ENCODE results near the gene MTHFD1. TPM values are rescaled to one million over a fixed set of nuclear protein-coding genes. Genes with fewer than 3 reads are reported as not detected.
A peak's percentile ranks its signal among the peaks of the same experiment; 100 is the strongest.

MTHFD1 gene
- total and polyA plus RNA-seq, 7 donors, result 12.0 to 45.6 (median 22.5) TPM

GRCh38 chr14:64475585-64476273 lies 87.6 kb downstream of the MTHFD1 start:
- intact Hi-C loops (cut with DNase I), result no loop called here
- no peaks in the 10 kb centered on the region for H3K9me3 ChIP-seq
- no peak overlapping the region for H3K4me3 ChIP-seq
- H3K4me1 ChIP-seq, result no peaks in the 10 kb centered on the region
- H3K27me3 ChIP-seq, result no peaks in the 10 kb centered on the region
- no peak for DNase-seq
- no peak overlapping the region for H3K27ac ChIP-seq
- no peak for TF ChIP-seq CTCF (IDR thresholded peaks at IDR 0.05)
- TF ChIP-seq POLR2A (IDR thresholded peaks at IDR 0.05), result no peak
- TF ChIP-seq POLR2AphosphoS5 (IDR thresholded peaks at IDR 0.05), result no peak
- no peak for TF ChIP-seq EP300 (IDR thresholded peaks at IDR 0.05)
- no peaks in the 10 kb centered on the region for H3K36me3 ChIP-seq
- WGBS, 2 donors, result 41 to 77% methylated on average over 8 of the region's 8 CpGs

GRCh38 chr14:64476438-64476837 lies 88.3 kb downstream of the MTHFD1 start:
- Histone ChIP-seq H3K27ac (no peak overlapping the region), H3K36me3 (no peaks in the 10 kb centered on the region), H3K27me3 (no peaks in the 10 kb centered on the region), H3K4me1 (no peaks in the 10 kb centered on the region), H3K4me3 (no peak overlapping the region), H3K9me3 (no peaks in the 10 kb centered on the region)
- TF ChIP-seq POLR2A (IDR thresholded peaks at IDR 0.05), result no peak
- intact Hi-C loops (cut with DNase I), result no loop called here
- no peak for DNase-seq
- WGBS, 2 donors, result 93 to 95% methylated on average over 8 of the region's 8 CpGs

GRCh38 chr14:64478634-64479250 lies 90.6 kb downstream of the MTHFD1 start:
- H3K27ac ChIP-seq, result no peak overlapping the region
- H3K9me3 ChIP-seq, result no peaks in the 10 kb centered on the region
- DNase-seq, result no peak
- no peaks in the 10 kb centered on the region for H3K27me3 ChIP-seq
- no peak overlapping the region for H3K4me3 ChIP-seq
- H3K4me1 ChIP-seq, result no peaks in the 10 kb centered on the region
- no peaks in the 10 kb centered on the region for H3K36me3 ChIP-seq
- intact Hi-C loops (cut with DNase I), result no loop called here
- TF ChIP-seq CTCF (IDR thresholded peaks at IDR 0.05), result peak in 1 of 4 experiments; percentile 41
- no peak for TF ChIP-seq POLR2A (IDR thresholded peaks at IDR 0.05)

- H3K27me3 ChIP-seq, result no peaks in the 10 kb centered on the region
- peaks cover 6 to 68% (median 15%) of the 10 kb centered on the region in 4 donors for H3K36me3 ChIP-seq
- no peak for TF ChIP-seq POLR2AphosphoS5 (IDR thresholded peaks at IDR 0.05)
- TF ChIP-seq CTCF (IDR thresholded peaks at IDR 0.05), result no peak
- TF ChIP-seq EP300 (IDR thresholded peaks at IDR 0.05), result no peak
- no peak for TF ChIP-seq POLR2A (IDR thresholded peaks at IDR 0.05)
- DNase-seq, result no peak
- no peaks in the 10 kb centered on the region for H3K9me3 ChIP-seq
- H3K4me3 ChIP-seq, result no peak overlapping the region
- no peaks in the 10 kb centered on the region for H3K4me1 ChIP-seq
- H3K27ac ChIP-seq, result no peak overlapping the region
- intact Hi-C loops (cut with DNase I), result loop anchor here (5.0 kb wide), 1 partner anchor 146 kb away; no protein-coding TSS in a partner anchor
- WGBS, 2 donors, result 15 to 72% methylated on average over 5 of the region's 5 CpGs
Measured at GRCh38 chr14:64488590-64489099, 100.5 kb downstream of the MTHFD1 start.

- Histone ChIP-seq H3K27ac (no peak overlapping the region), H3K4me3 (no peak overlapping the region), H3K4me1 (no peaks in the 10 kb centered on the region), H3K36me3 (peaks cover 3 to 55% (median 13%) of the 10 kb centered on the region in 4 donors), H3K9me3 (no peaks in the 10 kb centered on the region), H3K27me3 (no peaks in the 10 kb centered on the region)
- no peak for DNase-seq
- intact Hi-C loops (cut with DNase I), result no loop called here
- 71 to 79% methylated on average over 2 of the region's 2 CpGs for WGBS, 2 donors
- TF ChIP-seq POLR2A (IDR thresholded peaks at IDR 0.05) (no peak), EP300 (IDR thresholded peaks at IDR 0.05) (no peak), POLR2AphosphoS5 (IDR thresholded peaks at IDR 0.05) (no peak), CTCF (IDR thresholded peaks at IDR 0.05) (no peak)
Measured at GRCh38 chr14:64491637-64492036, 103.5 kb downstream of the MTHFD1 start.

Data from sigmoid colon (tissue), 7 donors.